COR-L47 (cell line): ENCODE measurements around the gene IER2.

ENCODE experiments used
- DNase-seq: peaks from one replicate; lab custom pipeline; 2025; lab: John Stamatoyannopoulos, UW

Gene IER2

DNA sequence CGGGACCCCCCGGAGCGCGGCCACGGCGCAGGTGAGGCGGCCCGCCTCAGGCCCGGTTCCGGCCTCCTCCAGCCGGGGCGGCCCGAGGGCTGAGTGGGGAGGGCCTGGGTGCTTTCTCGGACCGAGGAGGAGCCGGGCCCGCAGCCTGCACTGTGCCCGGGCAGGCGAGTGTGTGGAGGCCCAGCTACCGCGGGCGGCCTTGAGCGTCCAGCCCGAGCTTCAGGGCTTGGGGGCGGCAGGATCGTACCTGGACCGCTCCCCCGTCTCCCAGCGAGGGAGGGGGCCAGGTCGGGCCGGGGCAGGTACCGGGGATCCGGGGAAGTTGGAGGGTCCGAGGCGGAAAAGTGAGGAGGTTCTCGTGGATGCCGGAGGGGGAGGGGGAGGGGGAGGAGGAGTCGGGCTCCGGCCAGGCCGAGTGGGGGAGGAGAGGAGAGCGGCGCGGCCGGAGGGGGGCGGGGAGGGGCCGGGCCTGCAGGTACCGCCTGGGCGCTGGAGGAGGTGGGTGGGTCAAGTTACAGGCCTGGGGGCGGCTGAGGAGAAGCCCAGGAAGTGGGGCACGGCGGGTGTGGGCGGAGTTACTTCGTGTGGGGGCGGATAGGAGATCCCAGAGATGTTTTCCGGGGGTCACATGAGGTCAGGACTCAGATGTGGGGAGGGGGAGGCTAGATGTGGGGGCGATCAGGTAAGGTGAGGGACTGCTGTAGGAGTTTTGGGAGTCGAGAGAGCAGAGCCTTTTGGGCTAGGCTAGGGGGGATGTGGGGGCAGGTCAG is 31.6 kb upstream of the IER2 start:
- DNase-seq: no peak

DNA sequence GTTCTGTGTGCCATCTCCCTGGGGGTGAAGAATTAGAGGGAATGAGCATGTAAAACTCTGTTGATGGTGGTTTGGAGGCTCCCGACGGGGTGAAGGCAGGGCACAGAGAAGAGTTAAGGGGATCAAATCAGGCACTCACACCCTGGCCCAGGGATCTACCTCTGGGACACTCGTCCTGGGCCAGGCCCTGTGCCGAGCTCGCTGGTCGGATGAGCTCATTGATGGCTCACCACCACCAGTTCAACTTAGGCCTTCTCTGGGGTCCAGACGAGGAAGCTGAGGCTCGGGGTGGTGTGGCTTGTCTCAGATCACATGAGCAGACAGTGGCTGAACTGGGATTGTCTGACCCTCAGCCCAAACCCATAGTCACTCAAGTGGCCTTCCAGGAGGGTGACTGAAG is 30.6 kb upstream of the IER2 start:
- no peak for DNase-seq

DNA sequence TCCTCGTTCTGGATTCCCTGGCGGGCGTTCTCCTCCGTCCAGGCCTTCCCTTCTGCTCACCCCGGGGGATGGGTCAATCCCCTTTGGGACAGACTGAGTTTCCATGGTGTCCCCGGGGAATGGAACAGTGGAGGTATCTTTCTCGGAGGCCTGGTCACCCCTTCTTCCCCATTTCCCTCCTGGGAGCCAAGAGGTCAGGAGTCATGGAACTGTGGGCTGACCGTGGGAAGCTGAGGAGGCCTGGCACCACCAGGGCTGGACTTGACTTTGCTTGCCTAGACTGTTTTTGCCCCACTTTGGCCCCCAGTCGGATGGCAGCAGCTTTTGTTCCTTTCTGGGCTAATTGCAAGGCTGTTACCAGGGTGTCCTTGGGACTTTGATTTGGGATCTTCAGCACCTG is 30.2 kb upstream of the IER2 start:
- DNase-seq: no peak

DNA sequence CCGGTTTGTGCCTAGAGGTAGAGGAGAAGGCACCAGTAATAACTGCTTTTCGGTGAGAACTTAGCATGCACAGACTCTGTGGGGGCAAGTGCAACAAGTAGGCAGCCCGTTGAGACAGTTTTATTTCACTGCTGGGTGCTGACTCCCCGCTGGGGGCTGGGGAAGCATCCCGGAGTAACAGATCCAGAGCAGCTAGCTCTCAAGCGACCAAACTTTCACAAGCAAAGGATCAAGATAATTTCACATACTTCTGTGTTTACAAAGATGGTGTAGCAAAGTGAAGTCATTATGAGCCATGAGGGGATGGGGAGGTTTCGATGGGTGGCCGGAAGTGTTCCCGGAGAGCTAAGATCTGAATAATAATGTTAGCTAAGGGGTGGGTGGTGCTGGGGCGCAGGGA is 29.4 kb upstream of the IER2 start:
- no peak for DNase-seq

DNA sequence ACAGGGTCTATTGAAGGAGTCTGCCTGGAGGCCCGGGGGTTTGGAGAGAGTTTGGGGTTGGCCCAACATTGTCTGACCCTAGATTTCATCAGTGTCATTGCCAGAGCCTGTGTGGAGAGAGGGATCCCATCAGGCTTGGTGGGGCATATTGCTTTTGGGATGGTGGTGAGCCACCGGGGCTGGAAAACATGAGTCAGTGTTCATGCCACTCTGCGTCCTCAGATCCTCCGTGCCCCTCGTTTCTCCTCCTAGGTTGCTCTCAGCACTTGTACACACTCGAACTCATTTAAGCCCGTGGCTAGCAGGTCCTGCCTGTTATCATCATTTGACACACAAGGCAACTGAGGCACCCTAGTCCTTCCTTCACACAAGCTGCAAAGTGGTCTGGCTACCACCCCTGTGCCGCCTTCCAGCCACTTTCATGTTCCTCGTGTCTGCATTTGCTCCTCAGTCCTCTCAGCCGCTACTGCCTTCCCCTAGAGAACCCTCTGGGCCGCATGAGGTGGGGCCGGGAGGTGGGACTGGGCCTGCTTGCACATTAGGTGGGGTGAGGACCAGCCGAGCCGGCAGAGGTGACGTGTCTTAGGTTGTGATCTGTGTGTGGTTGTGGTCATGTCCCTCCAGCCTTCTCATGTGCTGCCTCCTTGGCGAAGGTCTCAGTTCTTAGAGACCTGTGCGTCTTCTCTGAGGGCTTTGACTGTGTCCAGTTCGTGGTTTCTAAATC is 28.5 kb upstream of the IER2 start:
- DNase-seq: no peak

DNA sequence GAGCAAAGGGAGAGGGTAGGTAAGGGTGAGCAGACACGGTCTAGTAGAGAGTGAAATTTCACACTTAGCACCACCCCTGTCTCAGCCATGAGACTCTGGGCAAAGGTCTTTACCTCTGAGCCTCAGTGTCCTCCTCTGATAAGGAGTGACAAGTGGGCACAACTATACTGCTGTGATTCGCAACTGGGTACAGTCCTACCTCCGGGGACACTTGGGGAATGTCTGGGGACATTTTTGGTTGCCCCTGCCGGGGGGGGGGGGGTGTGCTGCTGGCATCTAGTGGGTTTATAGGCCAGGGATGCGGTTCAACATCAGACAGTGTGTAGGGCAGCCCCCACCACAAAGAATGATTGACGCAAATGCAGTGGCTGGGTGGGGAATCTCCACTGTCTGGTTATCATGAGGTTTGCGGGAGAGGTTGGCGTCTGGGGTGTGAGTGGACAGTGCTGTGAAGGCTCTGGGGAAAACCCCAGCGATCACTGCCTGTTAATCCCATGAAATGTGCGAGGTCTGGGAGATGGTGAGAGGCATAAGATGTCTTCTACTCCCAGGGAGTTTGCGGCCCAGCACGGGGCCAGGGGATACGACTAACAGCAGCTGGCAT is 27.8 kb upstream of the IER2 start:
- DNase-seq: no peak

DNA sequence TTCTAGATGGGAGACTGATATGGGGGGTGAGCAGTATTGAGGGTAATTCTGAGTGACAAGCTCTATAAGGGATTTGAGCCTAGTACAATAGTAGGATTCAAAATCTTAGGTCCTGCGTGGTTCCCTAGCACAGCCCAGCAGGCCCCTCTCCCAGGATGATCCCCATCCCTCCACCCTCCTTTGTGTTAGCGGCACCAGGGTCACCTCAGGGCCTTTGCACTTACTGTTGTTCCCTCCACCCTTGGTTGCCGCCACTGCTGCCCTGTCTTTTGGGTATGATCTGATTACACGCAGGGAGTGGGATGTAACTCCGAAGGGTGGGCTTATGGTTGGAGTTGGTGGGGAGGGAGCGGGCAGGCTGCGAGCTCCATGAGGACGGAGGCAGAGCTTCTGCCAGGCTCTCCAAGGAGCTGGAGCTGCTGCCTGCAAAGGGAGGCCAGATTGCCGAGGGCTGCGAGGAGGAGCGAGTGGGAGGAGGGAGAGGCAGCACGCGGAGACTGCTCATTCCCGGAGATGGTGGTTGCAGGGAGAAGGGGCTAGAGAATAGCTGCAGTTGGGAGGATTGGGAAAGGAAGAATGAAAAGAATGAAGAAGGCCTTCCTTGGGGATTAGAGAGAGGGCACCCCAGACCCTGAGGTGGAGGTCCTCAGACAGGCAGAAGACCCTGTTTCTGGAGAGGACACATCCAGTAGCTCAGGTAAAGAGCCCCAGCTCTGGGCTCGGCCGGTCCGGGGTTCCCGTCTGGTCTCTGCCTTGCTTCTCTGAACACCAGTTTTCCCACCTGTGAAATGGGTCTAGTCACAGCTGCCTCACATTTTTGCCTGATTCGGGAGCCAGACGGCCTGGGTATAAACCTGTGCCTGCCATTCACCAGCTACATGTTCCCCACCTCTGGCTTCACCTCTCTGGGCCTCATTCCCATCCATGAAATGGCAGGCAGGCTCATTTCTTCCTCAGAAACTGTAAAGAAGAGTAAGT is 26.9 kb upstream of the IER2 start:
- DNase-seq: no peak

DNA sequence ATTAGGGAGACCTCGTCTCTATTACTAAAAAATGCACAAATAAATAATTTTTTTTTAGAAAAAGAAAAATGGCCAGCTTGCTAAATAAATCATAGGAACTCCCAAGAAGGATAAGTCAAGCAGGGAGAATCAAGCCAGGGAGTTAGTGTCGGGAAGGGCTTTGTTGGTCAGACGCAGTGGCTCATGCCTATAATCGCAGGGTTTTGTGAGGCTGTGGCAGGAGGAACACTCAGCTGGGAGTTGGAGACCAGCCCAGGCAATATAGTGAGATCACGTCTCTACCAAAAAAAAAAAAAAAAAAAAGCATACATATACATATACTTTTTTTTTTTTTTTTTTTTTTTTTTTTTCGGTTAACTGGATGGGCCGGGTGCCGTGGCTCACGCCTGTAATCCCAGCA is 23.2 kb upstream of the IER2 start:
- no peak for DNase-seq

DNA sequence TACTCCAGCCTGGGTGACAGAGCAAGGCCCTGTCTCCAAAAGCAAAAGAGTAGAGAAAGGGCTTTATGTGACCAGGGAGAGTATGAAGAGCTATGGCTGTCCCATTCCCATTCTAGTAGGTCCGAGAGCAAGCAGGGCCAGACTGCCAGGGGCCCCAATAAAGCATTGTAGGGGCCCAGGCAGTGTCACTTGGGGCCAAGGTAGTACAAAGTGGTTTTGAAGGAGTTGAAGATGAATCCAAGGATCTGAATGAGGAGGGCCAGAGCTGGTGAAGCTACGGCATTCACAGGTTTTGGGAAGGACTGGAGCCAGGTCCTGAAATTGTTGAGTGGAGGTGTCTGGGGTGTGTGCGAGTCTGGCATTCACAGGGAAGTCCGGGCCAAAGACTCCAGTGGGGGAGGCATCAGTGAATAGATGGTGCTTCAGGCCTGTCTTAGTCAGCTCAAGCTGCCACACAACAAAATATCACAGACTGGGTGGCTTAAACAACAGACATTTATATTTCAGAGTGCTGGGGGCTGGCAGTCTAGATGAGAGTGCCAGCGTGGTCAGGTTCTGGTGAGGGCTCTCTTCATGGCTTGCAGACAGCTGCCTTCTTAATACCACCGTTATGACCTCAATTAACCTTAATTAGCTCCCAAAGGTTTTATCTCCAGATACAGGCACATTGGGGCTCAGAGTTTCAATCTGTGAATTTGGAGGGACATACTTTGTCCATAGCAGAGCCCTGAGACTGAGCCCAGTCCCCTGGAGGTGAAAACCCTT is 22.2 kb upstream of the IER2 start:
- DNase-seq: no peak

DNA sequence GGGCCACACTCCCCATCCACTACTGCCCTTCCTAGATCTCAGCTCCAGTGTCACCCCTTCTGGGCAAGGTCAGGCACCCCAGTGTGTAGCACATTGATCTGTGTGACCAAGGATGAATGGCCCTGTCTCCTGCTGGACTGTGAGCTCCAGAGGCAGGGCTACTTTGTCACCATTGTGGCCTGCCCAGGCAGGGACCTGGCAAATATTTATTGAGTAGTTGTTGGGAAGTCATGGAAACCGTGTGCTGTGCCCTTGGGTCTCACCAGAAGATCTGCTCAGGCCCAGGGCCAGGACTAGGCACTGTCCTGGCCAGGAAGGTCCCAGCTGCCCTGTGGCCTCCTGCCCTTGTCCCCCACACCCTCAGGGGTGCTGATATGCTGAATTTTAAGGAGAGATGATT is 21.6 kb upstream of the IER2 start:
- no peak for DNase-seq

DNA sequence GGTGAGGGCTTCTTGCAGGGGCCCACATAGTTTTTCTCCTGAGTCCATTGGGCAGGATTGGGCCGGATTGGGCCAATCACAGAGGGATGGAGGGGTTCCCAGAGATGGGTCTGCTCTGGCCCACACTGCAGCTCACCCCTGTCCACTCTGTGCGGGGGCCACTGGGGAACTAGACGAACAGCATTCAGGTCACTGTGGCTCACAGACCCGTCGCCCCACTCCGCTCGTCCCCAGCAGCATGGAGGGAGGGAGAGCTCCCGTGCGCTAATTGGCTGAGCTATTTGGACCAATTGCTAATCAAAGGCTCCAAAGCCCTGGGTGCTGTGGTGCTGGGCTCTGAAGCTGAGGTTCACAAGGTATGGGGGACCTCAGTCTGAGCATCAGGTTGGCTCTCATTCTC is 20.8 kb upstream of the IER2 start:
- DNase-seq: no peak

DNA sequence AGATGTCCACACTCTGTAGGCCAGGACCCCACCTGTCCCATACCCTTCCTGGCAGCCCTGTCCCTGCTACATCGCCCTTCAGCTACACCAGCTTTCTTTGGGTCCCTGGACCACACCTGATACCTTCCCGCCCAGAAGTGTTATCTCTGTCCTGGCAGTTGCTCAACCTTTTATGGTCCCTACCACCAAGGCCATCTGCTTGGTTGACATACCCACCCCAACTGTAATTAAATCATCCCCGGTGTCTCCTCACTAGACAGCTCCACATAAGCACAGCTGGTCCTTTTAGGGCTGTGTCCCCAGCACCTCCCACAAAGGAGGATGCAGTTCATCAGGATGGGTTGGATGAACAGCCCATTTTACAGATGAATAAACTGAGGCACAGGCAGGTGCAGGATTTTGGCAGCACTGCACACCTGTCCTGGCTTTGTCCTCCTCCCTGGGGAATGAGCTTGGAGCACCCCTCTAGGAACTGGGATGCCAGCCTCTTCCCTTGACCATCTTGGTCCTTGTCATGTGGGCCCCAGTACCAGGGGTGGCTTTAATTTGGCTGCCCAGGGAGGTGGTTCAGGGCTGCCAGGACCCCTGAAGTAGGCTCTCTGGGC is 19.2 kb upstream of the IER2 start:
- DNase-seq: no peak

DNA sequence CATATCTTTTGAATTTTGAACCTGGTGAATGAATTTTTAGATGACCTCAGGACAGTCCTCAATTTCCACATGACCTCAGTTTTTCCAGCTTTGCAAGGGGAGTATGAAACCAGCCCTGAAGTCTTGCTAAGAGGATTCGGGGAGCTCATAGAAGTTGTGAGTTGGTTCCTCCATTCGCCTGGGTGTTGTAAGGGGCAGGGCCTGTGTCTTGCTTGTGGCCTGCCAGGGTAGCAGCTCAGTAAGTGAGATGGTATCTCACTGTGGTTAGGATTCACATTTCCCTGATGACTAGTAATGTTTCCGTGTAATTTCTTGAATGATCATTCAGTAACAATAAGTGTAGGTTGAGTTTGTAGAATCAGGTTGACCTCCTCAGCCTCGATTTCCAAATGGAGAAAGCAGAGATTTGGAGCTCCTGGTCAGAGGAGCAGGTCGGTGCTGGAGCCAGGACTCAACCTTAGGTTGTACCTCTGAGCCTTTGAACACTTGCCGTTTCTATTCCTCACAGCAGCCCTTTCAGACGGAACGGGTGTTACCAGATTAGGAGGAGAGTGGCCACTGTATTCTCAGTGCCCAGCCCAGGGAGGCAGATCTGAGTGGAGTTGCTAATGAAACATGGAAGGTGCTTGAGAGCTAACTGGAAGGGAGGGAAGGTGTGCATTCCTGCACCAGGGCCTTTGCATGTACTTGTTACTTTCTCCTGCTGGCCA is 17.6 kb upstream of the IER2 start:
- DNase-seq: no peak

DNA sequence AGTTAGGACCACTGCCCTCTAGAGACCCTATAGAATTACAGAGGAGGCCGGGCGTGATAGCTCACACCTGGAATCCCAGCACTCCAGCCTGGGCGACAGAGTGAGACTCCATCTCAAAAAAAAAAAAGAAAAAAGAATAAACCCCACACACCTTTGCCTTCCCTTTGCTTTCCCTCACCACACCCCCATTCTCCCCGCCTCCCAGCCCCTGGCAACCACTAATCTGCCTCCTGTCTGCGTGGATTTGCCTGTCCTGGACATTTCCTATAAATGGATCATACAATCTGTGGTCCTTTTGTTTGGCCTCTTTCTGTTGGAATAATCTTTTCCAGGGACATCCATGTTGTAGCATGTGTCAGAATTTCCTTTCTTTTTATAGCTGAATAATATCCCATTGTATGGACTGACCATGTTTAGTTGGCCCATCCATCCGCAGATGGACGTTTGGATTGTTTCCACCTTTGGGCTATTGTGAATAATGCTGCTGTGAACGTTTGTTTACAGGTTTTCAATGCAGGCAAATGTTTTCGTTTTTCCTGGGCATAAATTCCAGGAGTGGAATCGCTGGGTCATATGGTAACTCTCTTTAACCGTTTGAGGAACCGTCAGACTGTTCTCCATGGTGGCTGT is 16.9 kb upstream of the IER2 start:
- no peak for DNase-seq

DNA sequence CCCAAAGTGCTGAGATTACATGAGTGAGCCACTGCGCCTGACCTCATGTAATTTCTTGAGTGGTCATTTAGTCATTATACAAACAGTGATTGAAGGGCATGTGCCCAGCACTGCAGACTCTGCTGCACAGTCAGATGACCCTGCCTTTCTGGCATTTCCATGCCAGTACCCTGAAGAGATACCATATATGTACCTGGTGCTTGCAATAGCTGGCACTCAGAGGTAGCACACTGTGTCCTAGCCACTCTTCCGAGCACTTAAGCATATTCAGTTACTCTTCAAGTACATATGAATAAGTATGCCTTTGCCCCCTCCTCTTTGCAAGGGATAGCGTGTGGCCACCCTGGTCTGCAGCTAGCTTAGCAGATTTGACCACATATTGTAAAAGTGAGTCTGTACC is 15.6 kb upstream of the IER2 start:
- no peak for DNase-seq

DNA sequence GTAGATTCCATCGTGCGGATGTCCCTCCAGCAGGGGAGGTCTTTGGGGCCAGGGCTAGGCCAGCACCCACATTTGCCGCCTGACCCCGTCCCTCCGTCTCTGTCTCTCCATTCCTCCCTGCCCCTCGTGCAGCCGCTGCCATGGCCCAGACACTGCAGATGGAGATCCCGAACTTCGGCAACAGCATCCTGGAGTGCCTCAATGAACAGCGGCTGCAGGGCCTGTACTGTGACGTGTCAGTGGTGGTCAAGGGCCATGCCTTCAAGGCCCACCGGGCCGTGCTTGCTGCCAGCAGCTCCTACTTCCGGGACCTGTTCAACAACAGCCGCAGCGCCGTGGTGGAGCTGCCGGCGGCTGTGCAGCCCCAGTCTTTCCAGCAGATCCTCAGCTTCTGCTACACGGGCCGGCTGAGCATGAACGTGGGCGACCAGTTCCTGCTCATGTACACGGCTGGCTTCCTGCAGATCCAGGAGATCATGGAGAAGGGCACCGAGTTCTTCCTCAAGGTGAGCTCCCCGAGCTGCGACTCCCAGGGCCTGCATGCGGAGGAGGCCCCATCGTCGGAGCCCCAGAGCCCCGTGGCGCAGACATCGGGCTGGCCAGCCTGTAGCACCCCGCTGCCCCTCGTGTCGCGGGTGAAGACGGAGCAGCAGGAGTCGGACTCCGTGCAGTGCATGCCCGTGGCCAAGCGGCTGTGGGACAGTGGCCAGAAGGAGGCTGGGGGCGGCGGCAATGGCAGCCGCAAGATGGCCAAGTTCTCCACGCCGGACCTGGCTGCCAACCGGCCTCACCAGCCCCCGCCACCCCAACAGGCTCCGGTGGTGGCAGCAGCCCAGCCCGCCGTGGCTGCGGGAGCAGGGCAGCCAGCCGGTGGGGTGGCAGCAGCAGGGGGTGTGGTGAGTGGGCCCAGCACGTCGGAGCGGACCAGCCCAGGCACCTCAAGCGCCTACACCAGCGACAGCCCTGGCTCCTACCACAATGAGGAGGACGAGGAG is 14.8 kb upstream of the IER2 start:
- no peak for DNase-seq

DNA sequence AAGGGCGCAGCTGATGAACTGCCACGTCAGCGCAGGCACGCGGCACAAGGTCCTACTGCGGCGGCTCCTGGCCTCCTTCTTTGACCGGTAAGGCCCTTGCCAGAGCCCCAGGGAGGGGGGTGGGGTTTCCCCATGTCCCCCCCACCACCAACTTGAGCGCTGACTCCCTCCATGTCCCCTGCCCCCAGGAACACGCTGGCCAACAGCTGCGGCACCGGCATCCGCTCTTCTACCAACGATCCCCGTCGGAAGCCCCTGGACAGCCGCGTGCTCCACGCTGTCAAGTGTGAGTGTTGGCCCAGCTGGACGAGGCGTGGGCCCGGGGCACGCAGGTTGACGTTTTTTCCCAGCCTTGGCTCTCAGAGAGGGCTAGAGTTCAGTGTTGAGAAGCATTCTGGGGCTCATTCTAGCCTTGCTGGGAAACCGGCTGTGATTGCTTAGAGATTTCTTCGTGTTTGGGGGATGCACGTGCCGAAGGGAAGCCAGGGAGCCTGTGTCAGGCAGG is 12.9 kb upstream of the IER2 start:
- DNase-seq: no peak

DNA sequence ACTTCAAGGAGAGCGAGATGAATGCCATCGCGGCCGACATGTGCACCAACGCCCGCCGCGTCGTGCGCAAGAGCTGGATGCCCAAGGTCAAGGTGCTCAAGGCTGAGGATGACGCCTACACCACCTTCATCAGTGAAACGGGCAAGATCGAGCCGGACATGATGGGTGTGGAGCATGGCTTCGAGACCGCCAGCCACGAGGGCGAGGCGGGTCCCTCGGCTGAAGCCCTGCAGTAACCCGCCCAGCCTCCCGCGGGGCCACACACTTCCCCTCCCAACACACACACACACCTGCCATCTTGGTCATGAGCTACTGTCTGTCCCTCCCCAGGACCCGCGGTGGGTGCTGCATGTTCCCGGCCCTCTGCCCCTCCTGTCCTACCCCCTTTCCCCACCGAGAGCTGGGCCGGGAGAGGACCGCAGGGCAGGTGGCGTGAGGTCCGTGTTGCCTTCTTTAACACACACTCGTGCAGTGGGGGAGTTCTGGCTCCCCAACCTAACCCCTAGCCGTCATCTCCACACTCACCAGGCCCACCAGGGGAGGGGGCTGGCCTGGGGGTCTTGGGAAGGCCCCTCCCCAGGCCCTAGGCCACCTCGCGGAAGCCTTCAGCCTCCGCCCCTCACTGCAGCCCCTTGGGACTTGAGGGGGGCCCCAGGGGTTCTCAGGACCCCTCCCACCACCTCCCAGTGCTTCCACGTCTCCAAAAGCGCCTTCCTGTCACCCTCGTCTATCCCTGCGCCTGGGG is 11.9 kb upstream of the IER2 start:
- no peak for DNase-seq
